Dermis microvascular lymphatic vessel endothelial cell (primary cell): ENCODE measurements around the gene GGTLC2. TPM values are rescaled to one million over a fixed set of nuclear protein-coding genes. Genes with fewer than 3 reads are reported as not detected.
"Not testable (repeated sequence)": the region's sequence is repeated elsewhere in the genome, so short reads cannot be mapped to it uniquely, and the experiment has no call there.

Experiments used
- DNase-seq, 2 donors: peaks; one replicate each; pipeline versions ENCODE4 v3.0.0 to v3.0.0-alpha.2; 2010; ENCODE audit warnings: low read depth in 2 of 2
- total RNA-seq: library from RNA; depleted of rRNA; stranded (reverse); fragments of >200 nt; gene quantifications from 2 replicates; pipeline ENCODE4 v1.2.1, GENCODE V29; 2014

GGTLC2 gene
- total RNA-seq, 1 donor from 2014 or later = not detected

GRCh38 chr22:22667966-22668880, 23.8 kb downstream of the GGTLC2 start:
- no peak for DNase-seq

- no peak for DNase-seq
These were observed 24.7 kb downstream of the GGTLC2 start for GRCh38 chr22:22669093-22669492.

- DNase-seq = no peak
These were observed 25.8 kb downstream of the GGTLC2 start for GRCh38 chr22:22670076-22670795.

- DNase-seq = no peak
These were observed 27.1 kb downstream of the GGTLC2 start for GRCh38 chr22:22671506-22671905.

- DNase-seq = no peak
These were observed 28.7 kb downstream of the GGTLC2 start for GRCh38 chr22:22673099-22673498.

- no peak for DNase-seq
These were observed 29.2 kb downstream of the GGTLC2 start for GRCh38 chr22:22673628-22674027.

GRCh38 chr22:22674467-22674866, 30.1 kb downstream of the GGTLC2 start:
- DNase-seq = no peak

- no peak for DNase-seq
These were observed 34.6 kb downstream of the GGTLC2 start for GRCh38 chr22:22678970-22679369.

- DNase-seq = no peak
These were observed 36.0 kb downstream of the GGTLC2 start for GRCh38 chr22:22680396-22680795.

GRCh38 chr22:22681221-22681739, 36.9 kb downstream of the GGTLC2 start:
- no peak for DNase-seq

- DNase-seq = no peak
These were observed 37.8 kb downstream of the GGTLC2 start for GRCh38 chr22:22682196-22682595.

- no peak for DNase-seq
These were observed 38.6 kb downstream of the GGTLC2 start for GRCh38 chr22:22682807-22683667.

GRCh38 chr22:22683668-22684361, 39.4 kb downstream of the GGTLC2 start:
- no peak for DNase-seq

- peak in 1 of 2 donors; percentile 6 for DNase-seq
These were observed 40.5 kb downstream of the GGTLC2 start for GRCh38 chr22:22684580-22685561.

GRCh38 chr22:22685586-22685985, 41.2 kb downstream of the GGTLC2 start:
- no peak for DNase-seq

- DNase-seq = not testable (repeated sequence)
These were observed 42.0 kb downstream of the GGTLC2 start for GRCh38 chr22:22686202-22687115.

GRCh38 chr22:22687638-22688500, 43.5 kb downstream of the GGTLC2 start:
- DNase-seq = peak; percentile 26 to 49
